NCI-H1930 (cell line): Measurements from ENCODE around the gene ADNP.

Experiments used
- DNase-seq, 2 experiments: peaks; one replicate each; lab custom pipeline; 2025; lab: John Stamatoyannopoulos, UW

The ADNP gene

GRCh38 chr20:50848846-50849673 is 82.2 kb downstream of the ADNP start:
- DNase-seq, result no peak

DNA sequence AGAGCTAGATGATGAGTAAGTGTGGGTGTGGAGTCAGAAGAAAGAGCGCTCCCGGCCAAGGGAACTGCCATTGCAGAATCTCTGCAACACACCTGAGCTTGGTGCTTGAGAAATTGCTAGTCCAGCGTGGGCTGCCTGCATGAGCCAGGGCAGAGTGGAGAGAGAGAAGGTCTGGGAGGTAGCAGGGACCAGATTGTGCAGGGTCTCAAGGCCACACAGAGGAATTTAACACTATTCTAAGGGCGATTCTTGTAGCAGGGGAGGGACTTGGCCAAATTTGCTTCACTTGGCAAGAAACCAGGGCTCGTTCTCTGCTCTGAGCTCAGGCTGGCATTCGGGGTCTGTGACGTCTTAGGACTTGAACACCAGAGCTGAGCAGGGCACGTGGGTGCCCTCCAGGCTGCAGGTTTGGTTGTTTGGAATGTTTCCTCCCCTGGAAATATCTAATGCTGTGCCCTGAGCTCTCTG is 82.9 kb downstream of the ADNP start:
- DNase-seq, result no peak

DNA sequence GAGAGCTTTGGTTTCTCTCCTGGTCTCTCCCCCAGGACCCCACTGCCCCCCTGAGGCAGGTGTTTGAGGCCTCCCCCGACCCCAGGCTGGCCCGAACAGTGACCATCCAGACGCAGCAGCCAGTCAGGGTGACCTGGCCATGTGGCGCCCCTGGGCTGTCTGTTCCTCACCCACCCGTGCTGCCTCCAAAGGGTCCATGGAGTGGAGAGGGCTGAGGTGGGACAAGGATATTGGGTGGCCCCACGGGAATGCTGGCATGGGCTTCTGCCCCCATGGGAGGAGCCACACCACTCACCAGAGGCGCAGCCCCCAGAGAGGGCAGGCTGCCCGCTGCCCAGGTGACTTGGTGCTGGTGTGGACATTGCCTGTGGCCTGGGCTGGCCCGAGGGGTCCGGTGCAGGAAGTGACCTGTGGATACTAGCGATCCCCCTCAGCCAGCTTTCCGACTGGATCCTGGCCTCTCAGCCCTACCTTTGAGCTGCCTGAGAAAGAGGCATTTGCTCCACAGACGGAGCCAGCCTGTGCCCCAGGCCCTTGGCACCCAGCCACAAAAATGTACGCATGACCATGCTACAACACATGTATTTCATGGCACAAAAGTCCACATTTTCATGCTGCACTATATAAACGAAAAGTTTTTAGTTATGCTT is 85.5 kb downstream of the ADNP start:
- DNase-seq, result no peak

- no peak for DNase-seq
These were observed 86.7 kb downstream of the ADNP start for GRCh38 chr20:50844430-50845100.

DNA sequence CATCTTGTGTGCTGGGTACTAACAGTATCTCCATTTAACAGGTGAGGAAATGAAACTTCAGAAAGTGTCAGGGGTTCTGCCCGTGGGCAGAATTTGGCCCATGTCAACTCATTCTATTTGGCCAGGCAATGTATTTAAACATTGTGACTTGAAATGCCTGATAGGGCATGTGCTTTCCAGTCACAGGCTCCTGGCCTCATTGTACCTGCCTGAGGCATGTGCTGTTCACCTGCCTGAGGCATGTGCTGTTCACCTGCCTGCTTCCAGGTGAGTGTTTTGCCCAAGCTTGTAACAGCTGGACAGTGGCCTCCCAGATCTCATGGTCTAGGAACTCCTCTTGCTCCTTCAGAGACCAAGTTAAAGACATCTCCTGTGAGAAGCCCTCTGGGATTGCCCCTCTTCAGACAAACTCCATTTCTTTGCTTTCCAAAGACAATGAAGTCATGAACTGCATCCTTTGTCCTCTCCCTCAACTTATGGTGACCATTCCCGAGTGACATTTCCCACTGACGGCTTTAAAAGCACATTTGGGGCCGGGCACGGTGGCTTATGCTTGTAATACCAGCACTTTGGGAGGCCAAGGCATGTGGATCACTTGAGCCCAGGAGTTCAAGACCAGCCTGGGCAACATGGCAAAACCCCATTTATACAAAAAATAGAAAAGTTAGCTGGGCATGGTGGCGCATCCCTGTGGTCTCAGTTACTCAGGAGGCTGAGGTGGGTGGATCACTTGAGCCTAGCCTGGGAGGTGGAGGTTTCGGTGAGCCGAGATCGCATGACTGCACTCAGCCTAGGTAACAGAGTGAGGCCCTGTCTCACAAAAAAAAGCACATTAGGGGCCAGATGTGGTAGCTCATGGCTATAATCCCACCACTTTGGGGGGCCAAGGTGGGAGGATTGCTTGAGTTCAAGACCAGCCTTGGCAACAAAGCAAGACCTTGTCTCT is 87.6 kb downstream of the ADNP start:
- no peak for DNase-seq

- no peak for DNase-seq
These were observed 88.4 kb downstream of the ADNP start for GRCh38 chr20:50842821-50843220.
